NT2/D1 (cell line): ENCODE data around the gene ELMO1.

Experiments used
- DNase-seq: peaks from one replicate; pipeline ENCODE4 v3.0.0-alpha.2; 2011; ENCODE audit warnings: low read depth, low spot score
- H3K27me3 ChIP-seq: 2 replicates; pipeline ENCODE4 v1.6.0; 2011; ENCODE audit warnings: mild to moderate bottlenecking; ENCODE audit not compliant: insufficient read length, insufficient read depth
- H3K36me3 ChIP-seq: 2 replicates; pipeline ENCODE4 v1.6.1; 2011; ENCODE audit warnings: mild to moderate bottlenecking, low read length, mixed read lengths; ENCODE audit not compliant: insufficient read depth, insufficient read length
- H3K4me1 ChIP-seq: 2 replicates; pipeline ENCODE4 v1.5.1; 2011; ENCODE audit not compliant: insufficient read depth, insufficient read length
- H3K4me3 ChIP-seq: 2 replicates; pipeline ENCODE4 v1.5.1; 2011; ENCODE audit warnings: low read depth; ENCODE audit not compliant: insufficient read length
- H3K9ac ChIP-seq: 2 replicates; pipeline ENCODE4 v1.6.0; 2011; ENCODE audit warnings: low read depth; ENCODE audit not compliant: insufficient read length
- H3K9me3 ChIP-seq: 2 replicates; pipeline ENCODE4 v1.5.1; 2011; ENCODE audit warnings: mild to moderate bottlenecking, low read length; ENCODE audit not compliant: insufficient read depth
- SUZ12 ChIP-seq: IDR thresholded peaks from 2 replicates; pipeline ENCODE4 v1.6.1; 2011; ENCODE audit not compliant: insufficient read length, insufficient read depth; ENCODE audit errors: extremely low read depth
- YY1 ChIP-seq: IDR thresholded peaks from 2 replicates; pipeline ENCODE4 v1.6.1; 2011; ENCODE audit not compliant: insufficient read length, insufficient read depth
- ZNF274 ChIP-seq: IDR thresholded peaks from 2 replicates; pipeline ENCODE4 v1.6.1; 2011; ENCODE audit warnings: mild to moderate bottlenecking, low read depth, low read length

ELMO1 gene

DNA sequence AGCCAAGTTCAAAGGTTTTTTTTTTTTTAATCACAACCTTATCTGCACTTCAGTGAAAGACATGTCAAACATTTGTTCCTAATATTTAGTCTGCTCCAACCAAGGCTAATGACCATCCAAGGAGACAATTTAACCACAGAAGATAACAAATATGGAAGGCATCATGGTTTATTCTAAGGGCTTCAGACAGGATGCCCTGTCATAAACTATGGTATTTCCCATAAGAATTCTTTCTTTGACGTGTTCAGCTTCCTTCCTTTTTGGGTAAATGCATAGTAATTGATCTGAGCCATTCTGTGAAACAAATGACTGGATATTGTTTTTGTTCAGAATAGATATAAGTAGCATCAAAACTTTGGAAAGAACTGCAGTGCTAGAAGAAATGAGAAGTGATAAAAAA lies 397.9 kb downstream of the ELMO1 start:
- H3K27me3 ChIP-seq, result no peaks in the 10 kb centered on the region
- H3K4me1 ChIP-seq, result no peaks in the 10 kb centered on the region
- H3K4me3 ChIP-seq, result no peak overlapping the region
- TF ChIP-seq SUZ12 (no peak), ZNF274 (no peak), YY1 (no peak)
- DNase-seq, result no peak
- H3K9me3 ChIP-seq, result no peaks in the 10 kb centered on the region
- no peak overlapping the region for H3K9ac ChIP-seq
- H3K36me3 ChIP-seq, result no peaks in the 10 kb centered on the region

DNA sequence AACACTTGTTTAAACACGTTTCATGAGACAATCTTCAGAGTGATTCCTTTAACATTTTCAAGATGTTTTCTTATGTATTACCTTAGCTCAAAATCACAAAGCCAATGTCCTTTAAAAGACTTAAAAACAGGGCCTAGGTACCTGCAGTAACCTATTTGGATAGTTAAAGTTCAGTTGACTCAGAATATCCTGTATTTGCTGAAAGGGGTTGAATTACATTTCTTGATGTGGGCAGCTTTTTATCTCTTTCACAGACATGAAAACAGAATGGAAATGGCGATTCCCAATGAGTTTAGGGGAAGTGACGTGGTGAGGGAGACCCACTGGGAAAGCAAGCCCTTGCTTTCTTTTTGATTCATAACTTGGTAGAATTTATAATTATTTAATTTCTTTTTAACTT lies 400.0 kb downstream of the ELMO1 start:
- DNase-seq, result no peak
- no peaks in the 10 kb centered on the region for H3K4me1 ChIP-seq
- no peak overlapping the region for H3K9ac ChIP-seq
- no peaks in the 10 kb centered on the region for H3K27me3 ChIP-seq
- no peak overlapping the region for H3K4me3 ChIP-seq
- no peaks in the 10 kb centered on the region for H3K9me3 ChIP-seq
- H3K36me3 ChIP-seq, result no peaks in the 10 kb centered on the region
- TF ChIP-seq SUZ12 (no peak), YY1 (no peak), ZNF274 (no peak)

DNA sequence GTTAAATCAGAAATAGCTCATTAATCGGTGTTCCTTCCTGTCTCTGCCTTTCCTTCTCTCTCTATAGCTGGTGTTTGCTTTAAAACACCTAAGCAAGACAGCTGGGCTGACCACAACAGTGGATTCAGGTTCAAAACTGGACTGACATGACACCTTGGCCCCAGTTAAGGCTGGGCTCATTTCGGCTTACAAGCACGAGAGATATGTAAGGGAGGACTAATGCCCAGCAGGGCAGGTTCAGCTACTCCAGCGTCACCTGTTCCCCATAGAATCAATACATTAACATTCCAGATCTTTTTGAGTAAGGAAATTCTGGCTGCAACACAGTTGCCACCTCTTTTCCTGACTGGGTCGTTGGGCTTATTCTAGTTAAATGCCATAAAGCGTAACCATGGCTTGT lies 401.4 kb downstream of the ELMO1 start:
- H3K27me3 ChIP-seq, result no peaks in the 10 kb centered on the region
- H3K9ac ChIP-seq, result no peak overlapping the region
- TF ChIP-seq YY1 (no peak), ZNF274 (no peak), SUZ12 (no peak)
- H3K36me3 ChIP-seq, result no peaks in the 10 kb centered on the region
- no peaks in the 10 kb centered on the region for H3K4me1 ChIP-seq
- H3K4me3 ChIP-seq, result no peak overlapping the region
- DNase-seq, result no peak
- no peaks in the 10 kb centered on the region for H3K9me3 ChIP-seq

DNA sequence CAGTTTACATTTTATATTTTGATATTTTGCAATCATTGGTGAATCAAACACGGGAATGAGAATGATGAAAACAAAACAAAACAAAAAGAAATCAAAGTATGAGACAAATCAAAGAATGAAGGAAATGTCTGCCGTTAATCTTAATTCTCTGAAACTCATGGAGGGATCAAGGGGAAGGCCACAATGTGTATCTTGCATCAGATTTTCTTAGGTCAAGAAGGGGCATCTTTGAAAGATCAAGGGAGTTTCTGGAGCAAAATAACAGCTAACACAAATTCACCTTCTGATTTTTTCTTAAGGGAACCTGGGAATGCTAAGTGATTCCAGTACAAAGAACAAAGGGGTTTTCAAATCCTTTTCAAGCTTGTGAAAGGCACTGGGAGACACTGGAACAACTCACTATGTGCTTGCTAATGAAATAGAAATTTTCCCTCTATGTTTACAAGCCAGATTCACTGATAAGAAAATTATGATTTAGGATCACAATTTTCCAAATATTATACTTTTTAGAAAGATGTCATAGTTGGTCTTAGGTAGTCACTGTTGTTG lies 402.1 kb downstream of the ELMO1 start:
- Histone ChIP-seq H3K27me3 (no peaks in the 10 kb centered on the region), H3K4me3 (no peak overlapping the region), H3K36me3 (no peaks in the 10 kb centered on the region), H3K9me3 (no peaks in the 10 kb centered on the region), H3K4me1 (no peaks in the 10 kb centered on the region), H3K9ac (no peak overlapping the region)
- DNase-seq, result no peak
- no peak for TF ChIP-seq SUZ12
- no peak for TF ChIP-seq ZNF274
- no peak for TF ChIP-seq YY1

DNA sequence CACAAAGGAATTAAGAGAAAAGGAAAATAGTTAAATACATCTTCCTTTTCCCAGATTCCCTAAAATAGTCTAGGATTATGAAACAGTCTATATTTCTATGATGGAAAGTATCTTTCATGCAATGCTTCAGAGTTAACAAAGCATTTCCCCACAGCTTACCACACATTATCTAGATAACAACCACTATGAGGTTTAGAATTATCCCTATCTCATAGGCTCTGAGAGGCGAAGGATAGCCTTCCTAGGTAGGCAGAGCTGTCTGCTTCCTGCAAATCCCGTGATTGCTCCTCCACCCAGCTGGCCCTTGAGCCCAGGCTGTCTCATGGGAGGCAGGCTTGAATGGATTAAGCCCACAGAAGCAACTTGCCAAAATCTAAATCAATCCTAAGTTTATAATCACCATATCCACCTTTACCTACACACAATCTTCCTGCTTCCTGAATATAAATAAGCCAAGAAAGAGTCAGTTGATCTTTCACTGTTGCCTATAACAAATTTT lies 402.9 kb downstream of the ELMO1 start:
- TF ChIP-seq SUZ12 (no peak), YY1 (no peak), ZNF274 (no peak)
- DNase-seq, result no peak
- Histone ChIP-seq H3K27me3 (no peaks in the 10 kb centered on the region), H3K36me3 (no peaks in the 10 kb centered on the region), H3K9ac (no peak overlapping the region), H3K4me1 (no peaks in the 10 kb centered on the region), H3K4me3 (no peak overlapping the region), H3K9me3 (no peaks in the 10 kb centered on the region)

DNA sequence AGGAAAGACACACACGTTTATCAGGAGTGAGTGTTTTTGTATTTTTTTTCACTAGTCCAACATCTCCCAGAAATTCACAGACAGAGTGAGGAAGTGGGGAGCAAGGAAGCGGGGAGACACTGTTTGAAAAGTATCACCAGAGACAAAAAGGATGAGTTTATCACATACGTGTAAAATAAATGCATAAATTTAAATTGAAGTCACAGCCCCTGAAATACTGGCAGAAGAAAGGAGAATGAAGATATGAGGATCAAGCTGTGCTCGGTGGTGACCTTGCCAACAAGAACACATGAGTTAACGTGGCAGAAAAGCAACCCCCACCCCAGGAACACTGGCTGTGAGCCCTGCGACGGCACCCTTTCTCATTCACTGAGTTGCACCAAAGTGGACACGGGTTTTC lies 407.2 kb downstream of the ELMO1 start:
- H3K4me1 ChIP-seq, result no peaks in the 10 kb centered on the region
- H3K9me3 ChIP-seq, result 0 out of 2 replicates have a peak, but pooled peaks cover 7% of the 10 kb centered on the region
- no peak for DNase-seq
- no peak overlapping the region for H3K9ac ChIP-seq
- no peaks in the 10 kb centered on the region for H3K27me3 ChIP-seq
- no peak for TF ChIP-seq YY1
- no peak for TF ChIP-seq ZNF274
- TF ChIP-seq SUZ12, result no peak
- H3K36me3 ChIP-seq, result no peaks in the 10 kb centered on the region
- no peak overlapping the region for H3K4me3 ChIP-seq

DNA sequence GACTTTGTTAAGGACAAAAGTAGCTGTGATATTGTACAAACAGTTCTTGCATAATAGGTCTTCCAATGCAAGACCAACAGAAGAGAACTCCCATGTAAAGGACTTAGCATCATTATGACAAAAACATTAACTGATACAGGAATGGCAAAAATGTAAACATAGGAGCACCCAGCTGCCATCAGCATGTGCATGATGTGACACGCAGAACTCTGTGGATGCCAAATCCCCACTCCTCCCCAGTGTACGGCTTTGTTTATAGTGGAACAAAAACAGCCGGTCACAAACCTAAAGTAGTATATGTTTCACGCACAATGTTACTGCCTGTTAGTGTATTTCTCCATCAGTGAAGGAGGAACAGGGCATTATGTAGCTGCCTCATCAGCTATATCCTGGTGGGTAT lies 408.3 kb downstream of the ELMO1 start:
- Histone ChIP-seq H3K9ac (no peak overlapping the region), H3K9me3 (0 out of 2 replicates have a peak, but pooled peaks cover 7% of the 10 kb centered on the region), H3K4me1 (no peaks in the 10 kb centered on the region), H3K4me3 (no peak overlapping the region), H3K36me3 (no peaks in the 10 kb centered on the region), H3K27me3 (no peaks in the 10 kb centered on the region)
- no peak for TF ChIP-seq YY1
- TF ChIP-seq SUZ12, result no peak
- no peak for TF ChIP-seq ZNF274
- no peak for DNase-seq
